Activated CD8-positive, alpha-beta T cell treated with anti-CD3 and anti-CD28 coated beads for 36 hours (primary cell): ENCODE data around the gene HIBADH. TPM values are rescaled to one million over a fixed set of nuclear protein-coding genes. Genes with fewer than 3 reads are reported as not detected.

ENCODE experiments used
- ATAC-seq: fragments of 200-7000 bp; cut with Tn5 transposase; one replicate; pipeline ENCODE4 v1.10.0; 2021; ENCODE audit warnings: mild to moderate bottlenecking, moderate library complexity
- CTCF ChIA-PET: fragments of 350-600 bp; sonication (Branson Sonifier 250); formaldehyde crosslinking; loops from one replicate; lab custom pipeline; 2021; ENCODE audit warnings: antibody characterized with exemption; lab: Charles Lee
- POLR2A ChIA-PET: fragments of 350-600 bp; sonication (Branson Sonifier 250); formaldehyde crosslinking; loops from one replicate; lab custom pipeline; 2021; ENCODE audit warnings: antibody characterized with exemption; lab: Charles Lee
- DNase-seq: peaks from one replicate; pipeline ENCODE4 v3.0.0-alpha.2; 2020
- H3K27ac Mint-ChIP-seq: one replicate; pipeline ENCODE4 v1.8.0; 2021; ENCODE audit warnings: mild to moderate bottlenecking, mixed read lengths
- H3K27me3 Mint-ChIP-seq: one replicate; pipeline ENCODE4 v1.8.0; 2021; ENCODE audit warnings: mixed read lengths
- H3K36me3 Mint-ChIP-seq: one replicate; pipeline ENCODE4 v1.8.0; 2021; ENCODE audit warnings: low read depth, mixed read lengths
- H3K4me1 Mint-ChIP-seq: one replicate; pipeline ENCODE4 v1.8.0; 2021; ENCODE audit warnings: low read depth, mixed read lengths
- H3K4me3 Mint-ChIP-seq: one replicate; pipeline ENCODE4 v1.8.0; 2021; ENCODE audit warnings: mild to moderate bottlenecking, moderate library complexity, mixed read lengths
- H3K9me3 Mint-ChIP-seq: one replicate; pipeline ENCODE4 v1.8.0; 2021; ENCODE audit warnings: mixed read lengths
- CTCF ChIP-seq: fragments of 200-600 bp; IDR thresholded peaks from one replicate; pipeline ENCODE4 v1.8.0; 2022; ENCODE audit warnings: antibody characterized with exemption, mild to moderate bottlenecking
- intact Hi-C: fragments of 100-400 bp; cut with micrococcal nuclease; formaldehyde crosslinking; loops from one replicate; pipeline ENCODE4 v1.10.0; 2022
- total RNA-seq, 2 experiments: library from RNA; stranded (reverse); gene quantifications; one replicate each; pipeline ENCODE4 v1.2.3, GENCODE V29; 2021

The HIBADH gene
- total RNA-seq, 2 experiments from 2014 or later, result 20.7 to 20.9 TPM

GRCh38 chr7:27560706-27561235 is 101.9 kb downstream of the HIBADH start:
- intact Hi-C loops, result no loop called here
- ChIA-PET POLR2A (no interaction called here), CTCF (no interaction called here)
- H3K36me3 Mint-ChIP-seq, result peaks cover 5% of the 10 kb centered on the region
- no peak overlapping the region for H3K27ac Mint-ChIP-seq
- DNase-seq (no peak), ATAC-seq (no peak)
- H3K9me3 Mint-ChIP-seq, result peaks cover 7% of the 10 kb centered on the region
- no peak overlapping the region for H3K4me3 Mint-ChIP-seq
- no peaks in the 10 kb centered on the region for H3K27me3 Mint-ChIP-seq
- no peaks in the 10 kb centered on the region for H3K4me1 Mint-ChIP-seq
- no peak for TF ChIP-seq CTCF

GRCh38 chr7:27555670-27556069 is 107.0 kb downstream of the HIBADH start:
- ChIA-PET POLR2A (no interaction called here), CTCF (no interaction called here)
- TF ChIP-seq CTCF, result no peak
- Mint-ChIP-seq H3K4me3 (no peak overlapping the region), H3K27ac (no peak overlapping the region), H3K9me3 (no peaks in the 10 kb centered on the region), H3K27me3 (no peaks in the 10 kb centered on the region), H3K36me3 (no peaks in the 10 kb centered on the region), H3K4me1 (no peaks in the 10 kb centered on the region)
- DNase-seq (no peak), ATAC-seq (no peak)
- intact Hi-C loops, result no loop called here

GRCh38 chr7:27554826-27555225 is 107.9 kb downstream of the HIBADH start:
- Mint-ChIP-seq H3K4me1 (no peaks in the 10 kb centered on the region), H3K9me3 (no peaks in the 10 kb centered on the region), H3K27me3 (no peaks in the 10 kb centered on the region), H3K27ac (no peak overlapping the region), H3K36me3 (no peaks in the 10 kb centered on the region), H3K4me3 (no peak overlapping the region)
- DNase-seq, result no peak
- TF ChIP-seq CTCF, result no peak
- ChIA-PET POLR2A (no interaction called here), CTCF (no interaction called here)
- intact Hi-C loops, result no loop called here
- ATAC-seq, result no peak

GRCh38 chr7:27553273-27553672 is 109.4 kb downstream of the HIBADH start:
- POLR2A ChIA-PET, result interaction anchor here (0.5 kb wide), 1 partner anchor 185 kb away, joined by 3 read pairs; no protein-coding TSS in a partner anchor
- Mint-ChIP-seq H3K27me3 (no peaks in the 10 kb centered on the region), H3K36me3 (no peaks in the 10 kb centered on the region), H3K4me1 (no peaks in the 10 kb centered on the region), H3K9me3 (no peaks in the 10 kb centered on the region), H3K27ac (no peak overlapping the region), H3K4me3 (no peak overlapping the region)
- DNase-seq (no peak), ATAC-seq (no peak)
- intact Hi-C loops, result no loop called here
- no peak for TF ChIP-seq CTCF
- CTCF ChIA-PET, result interaction anchor here (0.8 to 2.0 kb wide), 4 partner anchors 53 to 509 kb away, joined by 3 to 4 read pairs (median 4); no protein-coding TSS in a partner anchor

GRCh38 chr7:27551803-27552400 is 110.8 kb downstream of the HIBADH start:
- H3K9me3 Mint-ChIP-seq, result no peaks in the 10 kb centered on the region
- H3K27ac Mint-ChIP-seq, result no peak overlapping the region
- intact Hi-C loops, result no loop called here
- no peak overlapping the region for H3K4me3 Mint-ChIP-seq
- no peaks in the 10 kb centered on the region for H3K4me1 Mint-ChIP-seq
- POLR2A ChIA-PET, result no interaction called here
- DNase-seq (no peak), ATAC-seq (no peak)
- CTCF ChIA-PET, result interaction anchor here (1.2 to 2.0 kb wide), 2 partner anchors 54 to 328 kb away, joined by 3 to 4 read pairs; no protein-coding TSS in a partner anchor
- H3K27me3 Mint-ChIP-seq, result no peaks in the 10 kb centered on the region
- H3K36me3 Mint-ChIP-seq, result no peaks in the 10 kb centered on the region
- no peak for TF ChIP-seq CTCF
